ENCODE measurements around the gene ZSCAN10. TPM values are rescaled to one million over a fixed set of nuclear protein-coding genes. Genes with fewer than 3 reads are reported as not detected.

Gene ZSCAN10
- total and polyA plus RNA-seq, 2 of the 13 experiments (the other 11 are each of a cell fraction or from before 2014, with no cell fraction given): not detected

DNA sequence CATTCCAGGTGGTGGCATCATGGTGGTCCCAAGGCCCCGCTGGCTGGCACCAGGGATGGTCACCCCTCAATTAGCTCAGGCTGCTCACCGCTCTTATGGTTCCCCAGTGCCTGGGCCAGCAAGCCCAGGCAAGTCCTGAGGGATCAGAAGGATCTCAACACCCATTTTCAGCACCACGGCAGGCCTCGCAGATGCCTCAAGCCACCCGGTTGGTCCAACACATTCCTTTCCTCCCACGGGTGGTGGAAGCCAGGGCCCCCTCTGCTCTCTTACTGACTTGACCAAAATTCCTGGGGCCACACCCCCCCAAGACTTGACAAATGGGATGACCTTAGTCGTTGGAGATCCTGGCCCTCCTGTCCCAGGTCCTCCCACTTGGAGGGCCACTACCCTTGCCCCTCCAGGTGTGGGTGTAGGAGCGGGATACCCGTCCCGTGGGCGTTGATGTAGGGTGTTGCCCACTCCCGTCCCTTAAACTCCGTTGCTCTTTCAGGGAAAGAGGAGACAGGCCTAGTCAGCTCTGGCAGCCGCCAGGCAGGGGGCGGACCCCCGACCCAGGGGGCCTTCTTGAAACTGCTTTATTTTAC is 19.2 kb upstream of the ZSCAN10 start:
- BruUV-seq (replicated peaks): no TSS peak
- Histone ChIP-seq H3K27me3 (ENCODE audit: control insufficient read depth in 1 of 2, insufficient read depth in 2 of 2, low read length in 2 of 2) (no peaks in the 10 kb centered on the region), H3K4me3 (replicated peaks in 1 of 3; ENCODE audit: insufficient read depth in 1 of 3, low read depth in 2 of 3, low read length in 3 of 3) (no peak overlapping the region), H3K9me3 (ENCODE audit: low read length) (no peaks in the 10 kb centered on the region), H2AFZ (ENCODE audit: low read length) (no peak overlapping the region), H4K20me1 (ENCODE audit: insufficient read depth, low read length) (no peaks in the 10 kb centered on the region), H3K79me2 (ENCODE audit: insufficient read depth, low read length) (peaks cover 4% of the 10 kb centered on the region), H3K4me1 (ENCODE audit: insufficient read depth, low read length) (peaks cover 14% of the 10 kb centered on the region), H3K9ac (ENCODE audit: insufficient read depth, low read depth, low read length) (no peak overlapping the region), H3K27ac (ENCODE audit: extremely low read length, insufficient read depth, low read length) (no peak overlapping the region), H3K36me3 (replicated peaks in 1 of 2; ENCODE audit: control insufficient read depth in 1 of 2, insufficient read depth in 2 of 2, low read length in 2 of 2) (peaks cover 4 to 9% of the 10 kb centered on the region in 2 experiments; a peak in 4 of 5 replicates), H3K4me2 (ENCODE audit: low read depth, low read length) (no peak overlapping the region)
- intact Hi-C loops (cut with micrococcal nuclease; ENCODE audit: unreplicated experiment) (no loop called here), in situ Hi-C loops (cut with HindIII; ENCODE audit: extremely low pct_ligation_motif_present, low pct_unique_long_range_greater_than_20kb) (no loop called here)
- 94% methylated on average over 10 of the region's 16 CpGs for WGBS (ENCODE audit: low lambda C conversion rate)
- ATAC-seq (no peak), FAIRE-seq (no peak), DNase-seq (ENCODE audit: low spot score) (no peak)
- ChIA-PET POLR2A (interaction anchor here (1.0 to 1.6 kb wide), 2 partner anchors 12 to 17 kb away, joined by 3 to 11 read pairs; partner anchors contain the start of gene ZNF213), CTCF (ENCODE audit: low intra/inter-chr PET ratio, low total read pairs) (no interaction called here)
- TF ChIP-seq, protein P1, sequence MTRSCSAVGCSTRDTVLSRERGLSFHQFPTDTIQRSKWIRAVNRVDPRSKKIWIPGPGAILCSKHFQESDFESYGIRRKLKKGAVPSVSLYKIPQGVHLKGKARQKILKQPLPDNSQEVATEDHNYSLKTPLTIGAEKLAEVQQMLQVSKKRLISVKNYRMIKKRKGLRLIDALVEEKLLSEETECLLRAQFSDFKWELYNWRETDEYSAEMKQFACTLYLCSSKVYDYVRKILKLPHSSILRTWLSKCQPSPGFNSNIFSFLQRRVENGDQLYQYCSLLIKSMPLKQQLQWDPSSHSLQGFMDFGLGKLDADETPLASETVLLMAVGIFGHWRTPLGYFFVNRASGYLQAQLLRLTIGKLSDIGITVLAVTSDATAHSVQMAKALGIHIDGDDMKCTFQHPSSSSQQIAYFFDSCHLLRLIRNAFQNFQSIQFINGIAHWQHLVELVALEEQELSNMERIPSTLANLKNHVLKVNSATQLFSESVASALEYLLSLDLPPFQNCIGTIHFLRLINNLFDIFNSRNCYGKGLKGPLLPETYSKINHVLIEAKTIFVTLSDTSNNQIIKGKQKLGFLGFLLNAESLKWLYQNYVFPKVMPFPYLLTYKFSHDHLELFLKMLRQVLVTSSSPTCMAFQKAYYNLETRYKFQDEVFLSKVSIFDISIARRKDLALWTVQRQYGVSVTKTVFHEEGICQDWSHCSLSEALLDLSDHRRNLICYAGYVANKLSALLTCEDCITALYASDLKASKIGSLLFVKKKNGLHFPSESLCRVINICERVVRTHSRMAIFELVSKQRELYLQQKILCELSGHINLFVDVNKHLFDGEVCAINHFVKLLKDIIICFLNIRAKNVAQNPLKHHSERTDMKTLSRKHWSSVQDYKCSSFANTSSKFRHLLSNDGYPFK (CRISPR knock-in tag; IDR thresholded peaks at IDR 0.05; ENCODE audit: borderline replicate concordance): no peak
- no peak for TF ChIP-seq NFATC3 (CRISPR knock-in tag; IDR thresholded peaks at IDR 0.05)
- no peak for TF ChIP-seq ZNF451 (CRISPR knock-in tag; IDR thresholded peaks at IDR 0.05)
- TF ChIP-seq, protein P2, sequence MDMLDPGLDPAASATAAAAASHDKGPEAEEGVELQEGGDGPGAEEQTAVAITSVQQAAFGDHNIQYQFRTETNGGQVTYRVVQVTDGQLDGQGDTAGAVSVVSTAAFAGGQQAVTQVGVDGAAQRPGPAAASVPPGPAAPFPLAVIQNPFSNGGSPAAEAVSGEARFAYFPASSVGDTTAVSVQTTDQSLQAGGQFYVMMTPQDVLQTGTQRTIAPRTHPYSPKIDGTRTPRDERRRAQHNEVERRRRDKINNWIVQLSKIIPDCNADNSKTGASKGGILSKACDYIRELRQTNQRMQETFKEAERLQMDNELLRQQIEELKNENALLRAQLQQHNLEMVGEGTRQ (IDR thresholded peaks at IDR 0.05; ENCODE audit: low read depth, low read length): no peak
- TF ChIP-seq, protein P2 (CRISPR knock-in tag; IDR thresholded peaks at IDR 0.05; ENCODE audit: borderline replicate concordance): no peak
- no peak for TF ChIP-seq ZFP90 (CRISPR knock-in tag; IDR thresholded peaks at IDR 0.05; ENCODE audit: borderline replicate concordance)
- TF ChIP-seq NFRKB (IDR thresholded peaks at IDR 0.05): no peak
- TF ChIP-seq, protein P3, sequence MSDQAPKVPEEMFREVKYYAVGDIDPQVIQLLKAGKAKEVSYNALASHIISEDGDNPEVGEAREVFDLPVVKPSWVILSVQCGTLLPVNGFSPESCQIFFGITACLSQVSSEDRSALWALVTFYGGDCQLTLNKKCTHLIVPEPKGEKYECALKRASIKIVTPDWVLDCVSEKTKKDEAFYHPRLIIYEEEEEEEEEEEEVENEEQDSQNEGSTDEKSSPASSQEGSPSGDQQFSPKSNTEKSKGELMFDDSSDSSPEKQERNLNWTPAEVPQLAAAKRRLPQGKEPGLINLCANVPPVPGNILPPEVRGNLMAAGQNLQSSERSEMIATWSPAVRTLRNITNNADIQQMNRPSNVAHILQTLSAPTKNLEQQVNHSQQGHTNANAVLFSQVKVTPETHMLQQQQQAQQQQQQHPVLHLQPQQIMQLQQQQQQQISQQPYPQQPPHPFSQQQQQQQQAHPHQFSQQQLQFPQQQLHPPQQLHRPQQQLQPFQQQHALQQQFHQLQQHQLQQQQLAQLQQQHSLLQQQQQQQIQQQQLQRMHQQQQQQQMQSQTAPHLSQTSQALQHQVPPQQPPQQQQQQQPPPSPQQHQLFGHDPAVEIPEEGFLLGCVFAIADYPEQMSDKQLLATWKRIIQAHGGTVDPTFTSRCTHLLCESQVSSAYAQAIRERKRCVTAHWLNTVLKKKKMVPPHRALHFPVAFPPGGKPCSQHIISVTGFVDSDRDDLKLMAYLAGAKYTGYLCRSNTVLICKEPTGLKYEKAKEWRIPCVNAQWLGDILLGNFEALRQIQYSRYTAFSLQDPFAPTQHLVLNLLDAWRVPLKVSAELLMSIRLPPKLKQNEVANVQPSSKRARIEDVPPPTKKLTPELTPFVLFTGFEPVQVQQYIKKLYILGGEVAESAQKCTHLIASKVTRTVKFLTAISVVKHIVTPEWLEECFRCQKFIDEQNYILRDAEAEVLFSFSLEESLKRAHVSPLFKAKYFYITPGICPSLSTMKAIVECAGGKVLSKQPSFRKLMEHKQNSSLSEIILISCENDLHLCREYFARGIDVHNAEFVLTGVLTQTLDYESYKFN (CRISPR knock-in tag; conservative IDR thresholded peaks at IDR 0.05): no peak
- TF ChIP-seq, protein P4, sequence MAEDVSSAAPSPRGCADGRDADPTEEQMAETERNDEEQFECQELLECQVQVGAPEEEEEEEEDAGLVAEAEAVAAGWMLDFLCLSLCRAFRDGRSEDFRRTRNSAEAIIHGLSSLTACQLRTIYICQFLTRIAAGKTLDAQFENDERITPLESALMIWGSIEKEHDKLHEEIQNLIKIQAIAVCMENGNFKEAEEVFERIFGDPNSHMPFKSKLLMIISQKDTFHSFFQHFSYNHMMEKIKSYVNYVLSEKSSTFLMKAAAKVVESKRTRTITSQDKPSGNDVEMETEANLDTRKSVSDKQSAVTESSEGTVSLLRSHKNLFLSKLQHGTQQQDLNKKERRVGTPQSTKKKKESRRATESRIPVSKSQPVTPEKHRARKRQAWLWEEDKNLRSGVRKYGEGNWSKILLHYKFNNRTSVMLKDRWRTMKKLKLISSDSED (CRISPR knock-in tag; IDR thresholded peaks at IDR 0.05): no peak
- TF ChIP-seq, protein P5, sequence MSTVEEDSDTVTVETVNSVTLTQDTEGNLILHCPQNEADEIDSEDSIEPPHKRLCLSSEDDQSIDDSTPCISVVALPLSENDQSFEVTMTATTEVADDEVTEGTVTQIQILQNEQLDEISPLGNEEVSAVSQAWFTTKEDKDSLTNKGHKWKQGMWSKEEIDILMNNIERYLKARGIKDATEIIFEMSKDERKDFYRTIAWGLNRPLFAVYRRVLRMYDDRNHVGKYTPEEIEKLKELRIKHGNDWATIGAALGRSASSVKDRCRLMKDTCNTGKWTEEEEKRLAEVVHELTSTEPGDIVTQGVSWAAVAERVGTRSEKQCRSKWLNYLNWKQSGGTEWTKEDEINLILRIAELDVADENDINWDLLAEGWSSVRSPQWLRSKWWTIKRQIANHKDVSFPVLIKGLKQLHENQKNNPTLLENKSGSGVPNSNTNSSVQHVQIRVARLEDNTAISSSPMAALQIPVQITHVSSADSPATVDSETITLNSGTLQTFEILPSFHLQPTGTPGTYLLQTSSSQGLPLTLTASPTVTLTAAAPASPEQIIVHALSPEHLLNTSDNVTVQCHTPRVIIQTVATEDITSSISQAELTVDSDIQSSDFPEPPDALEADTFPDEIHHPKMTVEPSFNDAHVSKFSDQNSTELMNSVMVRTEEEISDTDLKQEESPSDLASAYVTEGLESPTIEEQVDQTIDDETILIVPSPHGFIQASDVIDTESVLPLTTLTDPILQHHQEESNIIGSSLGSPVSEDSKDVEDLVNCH (CRISPR knock-in tag; IDR thresholded peaks at IDR 0.05): no peak
- TF ChIP-seq ZNF552 (CRISPR knock-in tag; IDR thresholded peaks at IDR 0.05; ENCODE audit: borderline replicate concordance): no peak
